ENCODE results near the gene UHRF1. TPM values are rescaled to one million over a fixed set of nuclear protein-coding genes. Genes with fewer than 3 reads are reported as not detected.

Gene UHRF1
- total RNA-seq, 1 experiment from 2014 or later = 109 TPM

- CTCF ChIA-PET = no interaction called here
- RAD21 ChIA-PET (ENCODE audit: low non-redundant PET in 1 of 2, low total read pairs in 2 of 2, uncharacterized antibody in 2 of 2, unreplicated experiment in 2 of 2) = no interaction called here
- POLR2A ChIA-PET = interaction anchor here (1.0 kb wide), 1 partner anchor 35 kb away, joined by 3 read pairs; the partner anchor contains the start of gene KDM4B
- peaks cover 12 to 20% of the 10 kb centered on the region in 2 experiments for H3K4me1 ChIP-seq (ENCODE audit: control insufficient read depth in 1 of 2, insufficient read depth in 2 of 2, low read length in 2 of 2)
- no peak for DNase-seq (ENCODE audit: low read depth, low spot score)
- no peaks in the 10 kb centered on the region for H3K9me2 ChIP-seq (ENCODE audit: insufficient read depth)
- peaks cover 40% of the 10 kb centered on the region for H3K79me2 ChIP-seq (ENCODE audit: insufficient read depth, low read length)
- no peaks in the 10 kb centered on the region for H3K27me3 ChIP-seq (ENCODE audit: insufficient read depth, low read length)
- H3K4me3 ChIP-seq (replicated peaks in 1 of 2; ENCODE audit: low read depth in 1 of 2, low read length in 2 of 2) = no peak overlapping the region
- TF ChIP-seq, protein P1, sequence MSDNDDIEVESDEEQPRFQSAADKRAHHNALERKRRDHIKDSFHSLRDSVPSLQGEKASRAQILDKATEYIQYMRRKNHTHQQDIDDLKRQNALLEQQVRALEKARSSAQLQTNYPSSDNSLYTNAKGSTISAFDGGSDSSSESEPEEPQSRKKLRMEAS (IDR thresholded peaks at IDR 0.05) = no peak
- TF ChIP-seq ELF1 (IDR thresholded peaks at IDR 0.05; ENCODE audit: borderline replicate concordance, low read depth) (no peak), TCF7L2 (IDR thresholded peaks at IDR 0.05; ENCODE audit: borderline replicate concordance, extremely low read depth, insufficient read depth, insufficient read length) (no peak), SRF (IDR thresholded peaks at IDR 0.05; ENCODE audit: low read depth) (no peak), FOSL1 (IDR thresholded peaks at IDR 0.05; ENCODE audit: low read depth) (no peak), YY1 (IDR thresholded peaks at IDR 0.05; ENCODE audit: extremely low read depth, insufficient replicate concordance, low read depth, low read length) (no peak), ZNF274 (IDR thresholded peaks at IDR 0.05; ENCODE audit: low read depth, low read length) (no peak), EGR1 (IDR thresholded peaks at IDR 0.05; ENCODE audit: low read depth) (no peak), ZFX (IDR thresholded peaks at IDR 0.05) (no peak), RAD21 (IDR thresholded peaks at IDR 0.05; ENCODE audit: low read depth) (no peak), JUND (IDR thresholded peaks at IDR 0.05) (no peak), SP1 (IDR thresholded peaks at IDR 0.05; ENCODE audit: low read depth) (no peak), POLR2AphosphoS5 (IDR thresholded peaks at IDR 0.05; ENCODE audit: low read depth, low read length) (no peak)
- TF ChIP-seq, protein P2, sequence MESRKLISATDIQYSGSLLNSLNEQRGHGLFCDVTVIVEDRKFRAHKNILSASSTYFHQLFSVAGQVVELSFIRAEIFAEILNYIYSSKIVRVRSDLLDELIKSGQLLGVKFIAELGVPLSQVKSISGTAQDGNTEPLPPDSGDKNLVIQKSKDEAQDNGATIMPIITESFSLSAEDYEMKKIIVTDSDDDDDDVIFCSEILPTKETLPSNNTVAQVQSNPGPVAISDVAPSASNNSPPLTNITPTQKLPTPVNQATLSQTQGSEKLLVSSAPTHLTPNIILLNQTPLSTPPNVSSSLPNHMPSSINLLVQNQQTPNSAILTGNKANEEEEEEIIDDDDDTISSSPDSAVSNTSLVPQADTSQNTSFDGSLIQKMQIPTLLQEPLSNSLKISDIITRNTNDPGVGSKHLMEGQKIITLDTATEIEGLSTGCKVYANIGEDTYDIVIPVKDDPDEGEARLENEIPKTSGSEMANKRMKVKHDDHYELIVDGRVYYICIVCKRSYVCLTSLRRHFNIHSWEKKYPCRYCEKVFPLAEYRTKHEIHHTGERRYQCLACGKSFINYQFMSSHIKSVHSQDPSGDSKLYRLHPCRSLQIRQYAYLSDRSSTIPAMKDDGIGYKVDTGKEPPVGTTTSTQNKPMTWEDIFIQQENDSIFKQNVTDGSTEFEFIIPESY (IDR thresholded peaks at IDR 0.05; ENCODE audit: extremely low read depth, insufficient replicate concordance, low read length) = no peak
- TF ChIP-seq, protein P3, sequence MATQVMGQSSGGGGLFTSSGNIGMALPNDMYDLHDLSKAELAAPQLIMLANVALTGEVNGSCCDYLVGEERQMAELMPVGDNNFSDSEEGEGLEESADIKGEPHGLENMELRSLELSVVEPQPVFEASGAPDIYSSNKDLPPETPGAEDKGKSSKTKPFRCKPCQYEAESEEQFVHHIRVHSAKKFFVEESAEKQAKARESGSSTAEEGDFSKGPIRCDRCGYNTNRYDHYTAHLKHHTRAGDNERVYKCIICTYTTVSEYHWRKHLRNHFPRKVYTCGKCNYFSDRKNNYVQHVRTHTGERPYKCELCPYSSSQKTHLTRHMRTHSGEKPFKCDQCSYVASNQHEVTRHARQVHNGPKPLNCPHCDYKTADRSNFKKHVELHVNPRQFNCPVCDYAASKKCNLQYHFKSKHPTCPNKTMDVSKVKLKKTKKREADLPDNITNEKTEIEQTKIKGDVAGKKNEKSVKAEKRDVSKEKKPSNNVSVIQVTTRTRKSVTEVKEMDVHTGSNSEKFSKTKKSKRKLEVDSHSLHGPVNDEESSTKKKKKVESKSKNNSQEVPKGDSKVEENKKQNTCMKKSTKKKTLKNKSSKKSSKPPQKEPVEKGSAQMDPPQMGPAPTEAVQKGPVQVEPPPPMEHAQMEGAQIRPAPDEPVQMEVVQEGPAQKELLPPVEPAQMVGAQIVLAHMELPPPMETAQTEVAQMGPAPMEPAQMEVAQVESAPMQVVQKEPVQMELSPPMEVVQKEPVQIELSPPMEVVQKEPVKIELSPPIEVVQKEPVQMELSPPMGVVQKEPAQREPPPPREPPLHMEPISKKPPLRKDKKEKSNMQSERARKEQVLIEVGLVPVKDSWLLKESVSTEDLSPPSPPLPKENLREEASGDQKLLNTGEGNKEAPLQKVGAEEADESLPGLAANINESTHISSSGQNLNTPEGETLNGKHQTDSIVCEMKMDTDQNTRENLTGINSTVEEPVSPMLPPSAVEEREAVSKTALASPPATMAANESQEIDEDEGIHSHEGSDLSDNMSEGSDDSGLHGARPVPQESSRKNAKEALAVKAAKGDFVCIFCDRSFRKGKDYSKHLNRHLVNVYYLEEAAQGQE (IDR thresholded peaks at IDR 0.05; ENCODE audit: low read depth) = no peak
- no peaks in the 10 kb centered on the region for H3K36me3 ChIP-seq (ENCODE audit: control insufficient read depth in 1 of 2, insufficient read depth in 2 of 2, low read length in 2 of 2)
- H3K27ac ChIP-seq (ENCODE audit: low read depth, low read length) = no peak overlapping the region
- intact Hi-C loops (cut with micrococcal nuclease) = no loop called here
- no peaks in the 10 kb centered on the region; the same call in 1 of the 2 replicates for H4K20me1 ChIP-seq (ENCODE audit: insufficient read depth)
- no peaks in the 10 kb centered on the region for H3K9me3 ChIP-seq (ENCODE audit: control insufficient read depth in 1 of 2, insufficient read depth in 1 of 2, low read depth in 1 of 2, low read length in 2 of 2)
- no peak overlapping the region for H3K4me2 ChIP-seq (ENCODE audit: low read length)
- ATAC-seq = no peak
- BruUV-seq (replicated peaks) = no TSS peak
- H3K9ac ChIP-seq (ENCODE audit: low read length) = no peak overlapping the region
- no peak overlapping the region for H2AFZ ChIP-seq (ENCODE audit: low read depth, low read length, poor library complexity, severe bottlenecking)
These were observed 94.5 kb downstream of the UHRF1 start for GRCh38 chr19:5003781-5004180.
